OCI-LY3 (cell line): ENCODE measurements around the gene GAS7.

Source experiments
- H2AFZ ChIP-seq: fragments of 200-600, 300-600 bp; shearing (Covaris generic); 2 replicates; pipeline ENCODE4 v1.6.0; 2014; ENCODE audit warnings: antibody characterized with exemption, low read depth, low read length
- H3K27ac ChIP-seq: fragments of 200-600, 300-600 bp; sonication (generic); 2 replicates; pipeline ENCODE4 v1.5.1; 2014; ENCODE audit warnings: mild to moderate bottlenecking, low read length, moderate library complexity, mixed read lengths
- H3K27me3 ChIP-seq: fragments of 200-600, 300-600 bp; sonication (generic); 2 replicates; pipeline ENCODE4 v1.6.1; 2014; ENCODE audit warnings: low read depth, low read length, mixed read lengths
- H3K36me3 ChIP-seq: fragments of 200-600, 300-600 bp; sonication (generic); replicated peaks from 2 replicates; pipeline ENCODE3; 2014; ENCODE audit warnings: low read depth, low read length, mixed read lengths
- H3K4me1 ChIP-seq: fragments of 300-600, 200-600 bp; sonication (generic); 2 replicates; pipeline ENCODE4 v1.6.1; 2014; ENCODE audit warnings: low read length, mixed read lengths
- H3K4me2 ChIP-seq: fragments of 200-600, 300-600 bp; sonication (generic); 2 replicates; pipeline ENCODE4 v1.6.1; 2014; ENCODE audit warnings: low read length, mixed read lengths
- H3K4me3 ChIP-seq: fragments of 300-600, 200-600 bp; sonication (generic); 2 replicates; pipeline ENCODE4 v1.5.1; 2014; ENCODE audit warnings: antibody characterized with exemption, mild to moderate bottlenecking, low read length, moderate library complexity
- H3K79me2 ChIP-seq: fragments of 300-600, 200-600 bp; shearing (Covaris generic); 2 replicates; pipeline ENCODE4 v1.6.1; 2014; ENCODE audit warnings: mild to moderate bottlenecking, low read length, mixed read lengths
- H3K9ac ChIP-seq: fragments of 300-600, 200-600 bp; shearing (Covaris generic); 2 replicates; pipeline ENCODE4 v1.6.0; 2014; ENCODE audit warnings: mild to moderate bottlenecking, low read length, moderate library complexity
- H3K9me3 ChIP-seq: fragments of 200-600, 300-600 bp; shearing (Covaris generic); 2 replicates; pipeline ENCODE4 v1.6.1; 2014; ENCODE audit warnings: low read length, mixed read lengths; ENCODE audit not compliant: insufficient read depth
- H4K20me1 ChIP-seq: fragments of 200-600, 300-600 bp; sonication (generic); 2 replicates; pipeline ENCODE4 v1.6.1; 2016; ENCODE audit warnings: low read length, mixed read lengths; ENCODE audit not compliant: insufficient read depth
- CTCF ChIP-seq: fragments of 200-600, 300-600 bp; sonication (generic); IDR thresholded peaks from 2 replicates; pipeline ENCODE4 v1.5.1; 2014; ENCODE audit warnings: antibody characterized with exemption, low read length, low read depth
- EZH2phosphoT487 ChIP-seq: fragments of 200-600 bp; shearing (Covaris generic); IDR thresholded peaks from 2 replicates; pipeline ENCODE4 v1.6.1; 2018; ENCODE audit warnings: antibody characterized with exemption, mixed run types, low read depth

GAS7 gene

GRCh38 chr17:9916108-9916507, 282.3 kb downstream of the GAS7 start:
- H3K4me1 ChIP-seq = no peaks in the 10 kb centered on the region
- H3K4me3 ChIP-seq = no peak overlapping the region
- H2AFZ ChIP-seq = no peak overlapping the region
- H3K9ac ChIP-seq = no peak overlapping the region
- H3K79me2 ChIP-seq = no peaks in the 10 kb centered on the region
- H3K4me2 ChIP-seq = no peak overlapping the region
- H3K27ac ChIP-seq = no peak overlapping the region
- TF ChIP-seq EZH2phosphoT487 = no peak
- no peaks in the 10 kb centered on the region for H3K9me3 ChIP-seq
- H4K20me1 ChIP-seq = no peaks in the 10 kb centered on the region
- no peaks in the 10 kb centered on the region for H3K36me3 ChIP-seq
- no peaks in the 10 kb centered on the region for H3K27me3 ChIP-seq

- Histone ChIP-seq H3K4me1 (no peaks in the 10 kb centered on the region), H4K20me1 (no peaks in the 10 kb centered on the region), H3K79me2 (no peaks in the 10 kb centered on the region), H3K27me3 (no peaks in the 10 kb centered on the region), H3K36me3 (no peaks in the 10 kb centered on the region), H3K27ac (no peak overlapping the region), H3K4me3 (no peak overlapping the region), H2AFZ (no peak overlapping the region), H3K9me3 (no peaks in the 10 kb centered on the region), H3K9ac (no peak overlapping the region), H3K4me2 (no peak overlapping the region)
- TF ChIP-seq EZH2phosphoT487 (no peak), CTCF (no peak)
Observed at GRCh38 chr17:9913476-9913875, 284.9 kb downstream of the GAS7 start.

GRCh38 chr17:9912121-9913099, 286.0 kb downstream of the GAS7 start:
- Histone ChIP-seq H3K9me3 (no peaks in the 10 kb centered on the region), H3K79me2 (no peaks in the 10 kb centered on the region)

GRCh38 chr17:9911089-9911488, 287.3 kb downstream of the GAS7 start:
- Histone ChIP-seq H3K9ac (no peak overlapping the region), H3K36me3 (no peaks in the 10 kb centered on the region), H3K4me2 (no peak overlapping the region), H3K4me3 (no peak overlapping the region), H3K79me2 (no peaks in the 10 kb centered on the region), H3K27ac (no peak overlapping the region), H3K27me3 (no peaks in the 10 kb centered on the region), H3K4me1 (no peaks in the 10 kb centered on the region), H4K20me1 (no peaks in the 10 kb centered on the region), H3K9me3 (no peaks in the 10 kb centered on the region), H2AFZ (no peak overlapping the region)
- TF ChIP-seq CTCF (no peak), EZH2phosphoT487 (no peak)

More at GRCh38 chr17:9912121-9913099, 286.0 kb downstream of the GAS7 start:
- TF ChIP-seq EZH2phosphoT487 (no peak), CTCF (no peak)
- no peak overlapping the region for H2AFZ ChIP-seq
- H3K36me3 ChIP-seq = no peaks in the 10 kb centered on the region
- H3K9ac ChIP-seq = no peak overlapping the region
- H4K20me1 ChIP-seq = no peaks in the 10 kb centered on the region
- H3K4me3 ChIP-seq = no peak overlapping the region
- no peak overlapping the region for H3K27ac ChIP-seq
- no peak overlapping the region for H3K4me2 ChIP-seq
- H3K27me3 ChIP-seq = no peaks in the 10 kb centered on the region
- H3K4me1 ChIP-seq = no peaks in the 10 kb centered on the region
